ENCODE measurements around the gene EIF3L.

- TF ChIP-seq GATA2 (CRISPR knock-in tag; IDR thresholded peaks at IDR 0.05) (no peak), FOSL2 (IDR thresholded peaks at IDR 0.05; ENCODE audit: borderline replicate concordance, low read depth) (no peak), CTCF (IDR thresholded peaks at IDR 0.05) (no peak), SMC3 (IDR thresholded peaks at IDR 0.05; ENCODE audit: low read depth, low read length) (no peak), YY1 (IDR thresholded peaks at IDR 0.05; ENCODE audit: low read depth) (no peak), IRF3 (IDR thresholded peaks at IDR 0.05; ENCODE audit: low read depth, low read length) (no peak), EP300 (IDR thresholded peaks at IDR 0.05; ENCODE audit: borderline replicate concordance in 1 of 2, low read depth in 1 of 2, low read length in 1 of 2) (no peak), NFIC (IDR thresholded peaks at IDR 0.05; ENCODE audit: borderline replicate concordance) (no peak), POLR2AphosphoS5 (IDR thresholded peaks at IDR 0.05; ENCODE audit: low read depth, low read length) (no peak), EZH2phosphoT487 (IDR thresholded peaks at IDR 0.05; ENCODE audit: borderline replicate concordance, low read depth) (no peak), SIN3A (IDR thresholded peaks at IDR 0.05; ENCODE audit: borderline replicate concordance, low read depth, low read length) (no peak)
Measured at GRCh38 chr22:37909766-37910165, 60.5 kb downstream of the EIF3L start.

All from SK-N-SH (cell line).